ENCODE data around the gene MAGEA3.
"Not testable (repeated sequence)": the region's sequence is repeated elsewhere in the genome, so short reads cannot be mapped to it uniquely, and the experiment has no call there.

DNA sequence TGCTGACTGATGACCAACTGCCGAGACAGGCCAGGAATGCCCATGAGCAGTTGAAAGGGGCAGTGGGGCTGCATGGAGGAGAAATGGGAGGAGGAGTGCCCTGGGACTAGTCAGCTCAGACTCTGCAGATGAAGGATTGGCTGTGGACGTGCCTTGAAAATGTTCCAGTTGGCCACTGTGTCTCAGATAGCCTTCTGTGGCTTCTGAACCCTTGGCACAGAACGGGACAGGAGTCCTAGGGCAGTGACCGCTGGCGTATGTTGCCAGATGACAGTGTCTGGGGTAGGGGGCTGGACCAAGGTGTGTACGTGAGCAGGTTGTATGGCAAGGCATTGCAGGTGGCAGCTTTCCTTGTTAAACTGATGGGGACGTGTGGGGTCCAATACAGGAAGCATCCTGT lies 7.9 kb downstream of the MAGEA3 start:
- TF ChIP-seq YY1 (IDR thresholded peaks at IDR 0.05; ENCODE audit: low read depth, low read length); GABPA (IDR thresholded peaks at IDR 0.05; ENCODE audit: low read depth); POLR2AphosphoS5 (IDR thresholded peaks at IDR 0.05; ENCODE audit: low read length); POLR2A (IDR thresholded peaks at IDR 0.05; ENCODE audit: low read depth, low read length): not testable (repeated sequence)
- TF ChIP-seq, protein P1, sequence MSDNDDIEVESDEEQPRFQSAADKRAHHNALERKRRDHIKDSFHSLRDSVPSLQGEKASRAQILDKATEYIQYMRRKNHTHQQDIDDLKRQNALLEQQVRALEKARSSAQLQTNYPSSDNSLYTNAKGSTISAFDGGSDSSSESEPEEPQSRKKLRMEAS (IDR thresholded peaks at IDR 0.05; ENCODE audit: low read depth, low read length) = not testable (repeated sequence)
- TF ChIP-seq, protein P2, sequence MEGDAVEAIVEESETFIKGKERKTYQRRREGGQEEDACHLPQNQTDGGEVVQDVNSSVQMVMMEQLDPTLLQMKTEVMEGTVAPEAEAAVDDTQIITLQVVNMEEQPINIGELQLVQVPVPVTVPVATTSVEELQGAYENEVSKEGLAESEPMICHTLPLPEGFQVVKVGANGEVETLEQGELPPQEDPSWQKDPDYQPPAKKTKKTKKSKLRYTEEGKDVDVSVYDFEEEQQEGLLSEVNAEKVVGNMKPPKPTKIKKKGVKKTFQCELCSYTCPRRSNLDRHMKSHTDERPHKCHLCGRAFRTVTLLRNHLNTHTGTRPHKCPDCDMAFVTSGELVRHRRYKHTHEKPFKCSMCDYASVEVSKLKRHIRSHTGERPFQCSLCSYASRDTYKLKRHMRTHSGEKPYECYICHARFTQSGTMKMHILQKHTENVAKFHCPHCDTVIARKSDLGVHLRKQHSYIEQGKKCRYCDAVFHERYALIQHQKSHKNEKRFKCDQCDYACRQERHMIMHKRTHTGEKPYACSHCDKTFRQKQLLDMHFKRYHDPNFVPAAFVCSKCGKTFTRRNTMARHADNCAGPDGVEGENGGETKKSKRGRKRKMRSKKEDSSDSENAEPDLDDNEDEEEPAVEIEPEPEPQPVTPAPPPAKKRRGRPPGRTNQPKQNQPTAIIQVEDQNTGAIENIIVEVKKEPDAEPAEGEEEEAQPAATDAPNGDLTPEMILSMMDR (IDR thresholded peaks at IDR 0.05 in 2 of 3, conservative IDR thresholded peaks at IDR 0.05 in 1 of 3; ENCODE audit: control insufficient read depth in 2 of 3, extremely low read depth in 1 of 3, insufficient read depth in 1 of 3, low read depth in 3 of 3, low read length in 3 of 3) = not testable (repeated sequence)
- TF ChIP-seq, protein P3, sequence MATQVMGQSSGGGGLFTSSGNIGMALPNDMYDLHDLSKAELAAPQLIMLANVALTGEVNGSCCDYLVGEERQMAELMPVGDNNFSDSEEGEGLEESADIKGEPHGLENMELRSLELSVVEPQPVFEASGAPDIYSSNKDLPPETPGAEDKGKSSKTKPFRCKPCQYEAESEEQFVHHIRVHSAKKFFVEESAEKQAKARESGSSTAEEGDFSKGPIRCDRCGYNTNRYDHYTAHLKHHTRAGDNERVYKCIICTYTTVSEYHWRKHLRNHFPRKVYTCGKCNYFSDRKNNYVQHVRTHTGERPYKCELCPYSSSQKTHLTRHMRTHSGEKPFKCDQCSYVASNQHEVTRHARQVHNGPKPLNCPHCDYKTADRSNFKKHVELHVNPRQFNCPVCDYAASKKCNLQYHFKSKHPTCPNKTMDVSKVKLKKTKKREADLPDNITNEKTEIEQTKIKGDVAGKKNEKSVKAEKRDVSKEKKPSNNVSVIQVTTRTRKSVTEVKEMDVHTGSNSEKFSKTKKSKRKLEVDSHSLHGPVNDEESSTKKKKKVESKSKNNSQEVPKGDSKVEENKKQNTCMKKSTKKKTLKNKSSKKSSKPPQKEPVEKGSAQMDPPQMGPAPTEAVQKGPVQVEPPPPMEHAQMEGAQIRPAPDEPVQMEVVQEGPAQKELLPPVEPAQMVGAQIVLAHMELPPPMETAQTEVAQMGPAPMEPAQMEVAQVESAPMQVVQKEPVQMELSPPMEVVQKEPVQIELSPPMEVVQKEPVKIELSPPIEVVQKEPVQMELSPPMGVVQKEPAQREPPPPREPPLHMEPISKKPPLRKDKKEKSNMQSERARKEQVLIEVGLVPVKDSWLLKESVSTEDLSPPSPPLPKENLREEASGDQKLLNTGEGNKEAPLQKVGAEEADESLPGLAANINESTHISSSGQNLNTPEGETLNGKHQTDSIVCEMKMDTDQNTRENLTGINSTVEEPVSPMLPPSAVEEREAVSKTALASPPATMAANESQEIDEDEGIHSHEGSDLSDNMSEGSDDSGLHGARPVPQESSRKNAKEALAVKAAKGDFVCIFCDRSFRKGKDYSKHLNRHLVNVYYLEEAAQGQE (IDR thresholded peaks at IDR 0.05; ENCODE audit: low read depth, low read length) = not testable (repeated sequence)

Measured in GM12878 (cell line).